HG02763 (cell line): ENCODE data around the gene SLC4A1AP.

Experiments used
- ATAC-seq: cut with Tn5 transposase; IDR thresholded peaks from one replicate; pipeline ENCODE4 v1.9.1; 2021; ENCODE audit warnings: mild to moderate bottlenecking, moderate library complexity; ENCODE audit not compliant: unreplicated experiment

Gene SLC4A1AP

GRCh38 chr2:27736890-27737204 lies 73.2 kb downstream of the SLC4A1AP start:
- ATAC-seq, result no peak

GRCh38 chr2:27737676-27738348 lies 74.1 kb downstream of the SLC4A1AP start:
- no peak for ATAC-seq

GRCh38 chr2:27738349-27739057 lies 74.8 kb downstream of the SLC4A1AP start:
- ATAC-seq, result no peak

GRCh38 chr2:27739058-27739373 lies 75.3 kb downstream of the SLC4A1AP start:
- no peak for ATAC-seq

GRCh38 chr2:27741673-27742072 lies 78.0 kb downstream of the SLC4A1AP start:
- ATAC-seq, result no peak

GRCh38 chr2:27742571-27742970 lies 78.9 kb downstream of the SLC4A1AP start:
- ATAC-seq, result no peak
